ENCODE measurements around the gene POLN. TPM values are rescaled to one million over a fixed set of nuclear protein-coding genes. Genes with fewer than 3 reads are reported as not detected.

The POLN gene
- total RNA-seq, 1 experiment from 2014 or later = 1.2 TPM

GRCh38 chr4:2268357-2269205 lies 26.7 kb upstream of the POLN start:
- H3K9me3 ChIP-seq = no peaks in the 10 kb centered on the region
- Mint-ChIP-seq H3K9me3 (ENCODE audit: unreplicated experiment) (no peaks in the 10 kb centered on the region), H3K4me3 (ENCODE audit: unreplicated experiment) (no peak overlapping the region), H3K36me3 (ENCODE audit: insufficient read depth, unreplicated experiment) (no peaks in the 10 kb centered on the region), H3K27me3 (ENCODE audit: insufficient read depth, unreplicated experiment) (no peaks in the 10 kb centered on the region), H3K27ac (ENCODE audit: unreplicated experiment) (no peak overlapping the region), H3K4me1 (ENCODE audit: low read depth, unreplicated experiment) (no peaks in the 10 kb centered on the region)
- intact Hi-C loops (cut with micrococcal nuclease; ENCODE audit: unreplicated experiment) = no loop called here
- no peak overlapping the region for H3K4me3 ChIP-seq (ENCODE audit: low read depth, low read length)
- POLR2A ChIA-PET = interaction anchor here (0.6 kb wide), 1 partner anchor 325 kb away, joined by 3 read pairs; no protein-coding TSS in a partner anchor
- no peak for DNase-seq
- no TSS peak for BruUV-seq (replicated peaks)
- no peaks in the 10 kb centered on the region; the same call in 1 of the 2 replicates for H3K27me3 ChIP-seq (replicated peaks; ENCODE audit: control insufficient read depth, insufficient read depth, low read length)
- no peaks in the 10 kb centered on the region for H3K36me3 ChIP-seq (ENCODE audit: control insufficient read depth, insufficient read depth, low read length)
- CTCF ChIA-PET = interaction anchor here (0.5 kb wide), 1 partner anchor 50 kb away, joined by 3 read pairs; no protein-coding TSS in a partner anchor
- H3K4me1 ChIP-seq = no peaks in the 10 kb centered on the region
- no peak for TF ChIP-seq CTCF (IDR thresholded peaks at IDR 0.05; ENCODE audit: insufficient read depth in 1 of 2, low read depth in 1 of 2, low read length in 1 of 2, severe bottlenecking in 1 of 2, unreplicated experiment in 1 of 2)

GRCh38 chr4:2267841-2268240 lies 25.9 kb upstream of the POLN start:
- no peaks in the 10 kb centered on the region for H3K36me3 ChIP-seq (ENCODE audit: control insufficient read depth, insufficient read depth, low read length)
- no peaks in the 10 kb centered on the region for H3K9me3 ChIP-seq
- Mint-ChIP-seq H3K27me3 (ENCODE audit: insufficient read depth, unreplicated experiment) (no peaks in the 10 kb centered on the region), H3K36me3 (ENCODE audit: insufficient read depth, unreplicated experiment) (no peaks in the 10 kb centered on the region), H3K27ac (ENCODE audit: unreplicated experiment) (no peak overlapping the region), H3K4me3 (ENCODE audit: unreplicated experiment) (no peak overlapping the region), H3K9me3 (ENCODE audit: unreplicated experiment) (no peaks in the 10 kb centered on the region), H3K4me1 (ENCODE audit: low read depth, unreplicated experiment) (no peaks in the 10 kb centered on the region)
- H3K27me3 ChIP-seq (replicated peaks; ENCODE audit: control insufficient read depth, insufficient read depth, low read length) = no peaks in the 10 kb centered on the region; the same call in 1 of the 2 replicates
- BruUV-seq (replicated peaks) = no TSS peak
- intact Hi-C loops (cut with micrococcal nuclease; ENCODE audit: unreplicated experiment) = no loop called here
- ChIA-PET CTCF (no interaction called here), POLR2A (no interaction called here)
- H3K4me1 ChIP-seq = no peaks in the 10 kb centered on the region
- TF ChIP-seq CTCF (IDR thresholded peaks at IDR 0.05; ENCODE audit: insufficient read depth in 1 of 2, low read depth in 1 of 2, low read length in 1 of 2, severe bottlenecking in 1 of 2, unreplicated experiment in 1 of 2) = no peak
- DNase-seq = no peak
- no peak overlapping the region for H3K4me3 ChIP-seq (ENCODE audit: low read depth, low read length)

- no peak for DNase-seq
- Histone ChIP-seq H3K9me3 (no peaks in the 10 kb centered on the region), H3K27me3 (replicated peaks; ENCODE audit: control insufficient read depth, insufficient read depth, low read length) (no peaks in the 10 kb centered on the region; the same call in 1 of the 2 replicates), H3K4me1 (no peaks in the 10 kb centered on the region), H3K4me3 (ENCODE audit: low read depth, low read length) (no peak overlapping the region), H3K36me3 (ENCODE audit: control insufficient read depth, insufficient read depth, low read length) (no peaks in the 10 kb centered on the region)
- CTCF ChIA-PET = no interaction called here
- Mint-ChIP-seq H3K36me3 (ENCODE audit: insufficient read depth, unreplicated experiment) (no peaks in the 10 kb centered on the region), H3K27me3 (ENCODE audit: insufficient read depth, unreplicated experiment) (no peaks in the 10 kb centered on the region), H3K27ac (ENCODE audit: unreplicated experiment) (no peak overlapping the region), H3K4me3 (ENCODE audit: unreplicated experiment) (no peak overlapping the region), H3K9me3 (ENCODE audit: unreplicated experiment) (no peaks in the 10 kb centered on the region), H3K4me1 (ENCODE audit: low read depth, unreplicated experiment) (no peaks in the 10 kb centered on the region)
- no TSS peak for BruUV-seq (replicated peaks)
- intact Hi-C loops (cut with micrococcal nuclease; ENCODE audit: unreplicated experiment) = no loop called here
- TF ChIP-seq CTCF (IDR thresholded peaks at IDR 0.05; ENCODE audit: insufficient read depth in 1 of 2, low read depth in 1 of 2, low read length in 1 of 2, severe bottlenecking in 1 of 2, unreplicated experiment in 1 of 2) = no peak
- POLR2A ChIA-PET = no interaction called here
These were observed 25.4 kb upstream of the POLN start for GRCh38 chr4:2267320-2267811.

All from Caco-2 (cell line).